GM12891 (cell line): ENCODE measurements around the gene CD302.
"Not testable (repeated sequence)": the region's sequence is repeated elsewhere in the genome, so short reads cannot be mapped to it uniquely, and the experiment has no call there.

ENCODE experiments used
- DNase-seq: peaks from one replicate; pipeline ENCODE4 v3.0.0; 2011; ENCODE audit warnings: low spot score; ENCODE audit not compliant: insufficient read length
- FAIRE-seq: peaks from 2 replicates; lab custom pipeline; 2011; peaks lifted over from hg19 to GRCh38; lab: Jason Lieb, UNC
- PAX5 ChIP-seq: IDR thresholded peaks from 2 replicates; pipeline ENCODE4 v1.6.1; 2011; ENCODE audit warnings: low read length, moderate library complexity, mild to moderate bottlenecking; ENCODE audit not compliant: insufficient read depth, severe bottlenecking
- POLR2A ChIP-seq: IDR thresholded peaks from 2 replicates; pipeline ENCODE4 v1.6.1; 2011; ENCODE audit warnings: low read depth, low read length, control low read depth
- POLR2AphosphoS5 ChIP-seq: IDR thresholded peaks from 2 replicates; pipeline ENCODE4 v1.6.1; 2011; ENCODE audit warnings: low read depth, low read length, control low read depth
- POU2F2 ChIP-seq: IDR thresholded peaks from 2 replicates; pipeline ENCODE4 v1.6.1; 2011; ENCODE audit warnings: low read depth, mild to moderate bottlenecking, control low read depth, low read length, moderate library complexity
- SPI1 ChIP-seq: IDR thresholded peaks from 2 replicates; pipeline ENCODE4 v1.6.1; 2011; ENCODE audit warnings: low read depth, low read length, control low read depth
- TAF1 ChIP-seq: IDR thresholded peaks from 2 replicates; pipeline ENCODE4 v1.6.1; 2011; ENCODE audit warnings: low read depth, low read length, control low read depth

Gene CD302

DNA sequence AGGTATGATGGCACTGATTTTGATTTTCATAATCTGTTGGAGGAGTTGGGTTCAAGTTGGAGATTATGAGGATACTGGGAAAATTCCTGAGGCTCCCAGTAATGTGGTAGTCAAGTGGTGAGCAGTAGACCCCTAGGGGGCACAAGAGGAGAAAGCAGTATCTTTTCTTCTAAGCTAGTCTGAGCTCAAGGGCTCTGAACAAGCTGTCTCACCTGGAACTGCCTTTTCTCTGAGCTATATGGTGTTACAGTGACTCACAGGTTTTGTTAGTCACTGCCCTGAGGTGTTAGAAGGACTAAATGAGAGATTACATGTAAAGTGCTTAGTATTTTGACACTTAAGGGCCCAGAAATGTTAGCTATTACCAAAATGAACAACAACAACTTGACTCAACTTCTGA, 42.2 kb downstream of the CD302 start:
- no peak for TF ChIP-seq POLR2A
- TF ChIP-seq TAF1 = no peak
- TF ChIP-seq SPI1 = no peak
- no peak for TF ChIP-seq PAX5
- no peak for TF ChIP-seq POLR2AphosphoS5
- TF ChIP-seq POU2F2 = no peak
- FAIRE-seq = no peak
- DNase-seq = no peak

GRCh38 chr2:159755014-159755413, 43.0 kb downstream of the CD302 start:
- DNase-seq (no peak), FAIRE-seq (no peak)
- no peak for TF ChIP-seq POU2F2
- no peak for TF ChIP-seq PAX5

GRCh38 chr2:159753797-159754196, 44.2 kb downstream of the CD302 start:
- peak; percentile 59 for FAIRE-seq
- TF ChIP-seq PAX5 (no peak), POLR2AphosphoS5 (no peak), TAF1 (no peak), POU2F2 (no peak), SPI1 (no peak), POLR2A (no peak)

GRCh38 chr2:159750873-159751272, 47.1 kb downstream of the CD302 start:
- DNase-seq = no peak
- TF ChIP-seq TAF1 (no peak), POLR2A (no peak), PAX5 (no peak), SPI1 (no peak), POLR2AphosphoS5 (no peak), POU2F2 (no peak)
- FAIRE-seq = no peak

More at GRCh38 chr2:159753797-159754196, 44.2 kb downstream of the CD302 start:
- DNase-seq = no peak

DNA sequence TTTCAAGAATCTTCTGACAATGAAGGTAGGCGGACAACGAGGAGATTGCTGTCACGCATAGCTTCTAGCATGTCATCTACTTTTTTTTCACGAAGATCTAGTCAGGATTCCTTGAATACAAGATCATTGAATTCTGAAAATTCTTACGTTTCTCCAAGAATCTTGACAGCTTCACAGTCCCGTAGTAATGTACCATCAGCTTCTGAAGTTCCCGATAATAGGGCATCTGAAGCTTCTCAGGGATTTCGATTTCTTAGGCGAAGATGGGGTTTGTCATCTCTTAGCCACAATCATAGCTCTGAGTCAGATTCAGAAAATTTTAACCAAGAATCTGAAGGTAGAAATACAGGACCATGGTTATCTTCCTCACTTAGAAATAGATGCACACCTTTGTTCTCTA, 49.9 kb downstream of the CD302 start:
- DNase-seq (no peak), FAIRE-seq (no peak)
- TF ChIP-seq POLR2AphosphoS5 = no peak
- no peak for TF ChIP-seq POLR2A
- no peak for TF ChIP-seq TAF1
- TF ChIP-seq POU2F2 = no peak
- TF ChIP-seq PAX5 = no peak
- TF ChIP-seq SPI1 = no peak

DNA sequence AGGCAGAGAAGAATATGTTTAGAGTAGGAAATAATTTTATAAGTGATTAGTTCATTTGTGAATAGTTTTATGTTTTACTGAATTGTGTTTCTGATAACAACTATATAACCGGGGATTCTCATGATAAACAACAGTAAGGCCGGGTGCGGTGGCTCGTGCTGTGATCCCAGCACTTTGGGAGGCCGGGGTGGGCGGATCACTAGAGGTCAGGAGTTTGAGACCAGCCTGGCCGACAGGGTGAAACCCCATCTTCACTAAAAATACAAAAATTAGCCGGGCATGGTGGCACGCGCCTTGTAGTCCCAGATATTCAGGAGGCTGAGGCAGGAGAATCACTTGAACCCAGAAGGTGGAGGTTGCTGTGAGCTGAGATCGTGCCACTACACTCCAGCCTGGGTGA, 52.8 kb downstream of the CD302 start:
- FAIRE-seq, DNase-seq: not testable (repeated sequence)

GRCh38 chr2:159744363-159744762, 53.6 kb downstream of the CD302 start:
- DNase-seq (no peak), FAIRE-seq (no peak)
- TF ChIP-seq POLR2A (no peak), TAF1 (no peak), POU2F2 (no peak), PAX5 (no peak), SPI1 (no peak), POLR2AphosphoS5 (no peak)

DNA sequence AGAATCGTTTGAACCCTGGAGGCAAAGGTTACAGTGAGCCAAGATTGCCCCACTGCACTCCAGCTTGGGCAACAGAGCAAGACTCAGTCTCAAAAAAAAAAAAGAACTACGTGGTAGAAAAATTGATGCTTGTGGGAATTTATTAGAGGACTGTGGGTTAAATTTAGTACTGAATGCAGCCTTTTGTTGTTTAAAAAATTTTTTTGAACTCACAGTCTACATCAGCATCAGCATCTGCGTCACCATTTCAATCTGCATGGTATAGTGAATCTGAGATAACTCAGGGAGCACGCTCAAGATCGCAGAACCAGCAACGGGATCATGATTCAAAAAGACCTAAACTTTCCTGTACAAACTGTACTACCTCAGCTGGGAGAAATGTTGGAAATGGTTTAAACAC, 55.2 kb downstream of the CD302 start:
- FAIRE-seq = no peak
- no peak for TF ChIP-seq POLR2A
- TF ChIP-seq POLR2AphosphoS5 = peak; percentile 40; the same call in 1 of the 2 replicates
- DNase-seq = no peak

- DNase-seq (no peak), FAIRE-seq (no peak)
- TF ChIP-seq TAF1 (no peak), POLR2AphosphoS5 (peak; percentile 52; the same call in 1 of the 2 replicates), SPI1 (peak; percentile 70), POU2F2 (0 out of 2 replicates have a peak, but pooled peaks have one; percentile 18), PAX5 (no peak), POLR2A (no peak)
These were observed 59.3 kb downstream of the CD302 start for GRCh38 chr2:159738509-159739390.

GRCh38 chr2:159737917-159738296, 60.1 kb downstream of the CD302 start:
- FAIRE-seq = no peak
- DNase-seq = no peak
- TF ChIP-seq POLR2AphosphoS5 (peak; percentile 19; the same call in 1 of the 2 replicates), POLR2A (no peak)
